Ascending aorta (tissue), 2 donors: ENCODE results near the gene DROSHA. TPM values are rescaled to one million over a fixed set of nuclear protein-coding genes. Genes with fewer than 3 reads are reported as not detected.

Experiments
- DNase-seq, 2 donors: peaks; one replicate each; pipeline ENCODE4 v3.0.0-alpha.2; 2019; ENCODE audit warnings: low spot score in 2 of 2
- H3K27ac ChIP-seq, 2 donors: fragments of 200-600 bp; sonication (generic); one replicate each; pipeline ENCODE4 v1.5.1; 2016 to 2017; ENCODE audit warnings: mild to moderate bottlenecking in 1 of 2
- H3K27me3 ChIP-seq: fragments of 200-600 bp; sonication (generic); one replicate; pipeline ENCODE4 v1.5.1; 2017
- H3K36me3 ChIP-seq, 2 donors: fragments of 200-600 bp; sonication (generic); one replicate each; pipeline ENCODE4 v1.5.1; 2016
- H3K4me1 ChIP-seq, 2 donors: fragments of 200-600 bp; sonication (generic); one replicate each; pipeline ENCODE4 v1.5.1; 2016 to 2017; ENCODE audit warnings: mild to moderate bottlenecking in 1 of 2
- H3K4me3 ChIP-seq, 2 donors: fragments of 200-600 bp; sonication (generic); one replicate each; pipeline ENCODE4 v1.5.1; 2016 to 2017; ENCODE audit warnings: mild to moderate bottlenecking in 1 of 2
- H3K9me3 ChIP-seq, 2 donors: fragments of 200-600 bp; sonication (generic); one replicate each; pipeline ENCODE4 v1.5.1; 2016
- intact Hi-C: fragments of 100-400 bp; cut with DNase I; formaldehyde crosslinking; loops from one replicate; pipeline ENCODE4 v1.15.1; 2023
- total RNA-seq: library from RNA; depleted of rRNA; stranded (reverse); fragments of >200 nt; gene quantifications from one replicate; pipeline ENCODE4 v1.1.0, GENCODE V29; 2016
- TF ChIP-seq, protein P1 (sequence below), 3 experiments: fragments of 200-600 bp in 2 of 3; fragments of 450-650 bp in 1 of 3; sonication (generic) in 2 of 3; IDR thresholded peaks; one replicate each; pipeline ENCODE4 v1.5.1; 2016 to 2019; ENCODE audit warnings: antibody characterized with exemption in 3 of 3, mild to moderate bottlenecking in 1 of 3, moderate library complexity in 1 of 3

DROSHA gene
- total RNA-seq, 1 donor from 2014 or later = 54.9 TPM

DNA sequence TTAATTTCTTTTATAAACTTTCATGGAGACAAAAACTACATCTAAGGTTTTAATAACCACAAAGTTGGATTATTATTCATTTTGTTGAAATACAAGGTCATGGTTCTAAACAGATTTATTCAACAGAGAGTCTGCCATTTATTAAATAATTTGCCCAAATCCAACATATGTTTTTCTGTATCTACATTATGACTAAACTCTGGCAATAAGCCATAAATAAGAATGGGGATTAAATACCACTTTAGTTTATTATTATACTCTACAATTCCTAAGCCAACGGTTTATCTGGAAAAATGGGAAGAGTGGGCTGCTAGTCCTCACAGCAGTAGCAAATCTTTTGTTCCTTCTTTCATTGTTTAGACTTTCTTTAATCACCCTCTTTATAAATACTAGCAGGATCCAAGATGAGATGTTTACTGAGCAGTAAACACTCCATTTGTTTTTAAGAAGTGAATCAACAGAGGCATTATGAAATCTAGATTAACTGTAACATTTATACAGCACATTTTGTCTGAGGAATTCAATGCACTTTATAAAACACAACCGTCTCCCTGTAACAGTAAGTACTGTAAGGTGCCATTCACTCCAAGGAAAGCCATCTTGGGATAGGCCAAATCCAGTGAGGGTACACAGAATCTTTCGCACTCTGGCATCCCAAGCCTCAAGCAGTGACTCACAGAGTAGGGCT is 89.7 kb downstream of the DROSHA start:
- TF ChIP-seq, protein P1, sequence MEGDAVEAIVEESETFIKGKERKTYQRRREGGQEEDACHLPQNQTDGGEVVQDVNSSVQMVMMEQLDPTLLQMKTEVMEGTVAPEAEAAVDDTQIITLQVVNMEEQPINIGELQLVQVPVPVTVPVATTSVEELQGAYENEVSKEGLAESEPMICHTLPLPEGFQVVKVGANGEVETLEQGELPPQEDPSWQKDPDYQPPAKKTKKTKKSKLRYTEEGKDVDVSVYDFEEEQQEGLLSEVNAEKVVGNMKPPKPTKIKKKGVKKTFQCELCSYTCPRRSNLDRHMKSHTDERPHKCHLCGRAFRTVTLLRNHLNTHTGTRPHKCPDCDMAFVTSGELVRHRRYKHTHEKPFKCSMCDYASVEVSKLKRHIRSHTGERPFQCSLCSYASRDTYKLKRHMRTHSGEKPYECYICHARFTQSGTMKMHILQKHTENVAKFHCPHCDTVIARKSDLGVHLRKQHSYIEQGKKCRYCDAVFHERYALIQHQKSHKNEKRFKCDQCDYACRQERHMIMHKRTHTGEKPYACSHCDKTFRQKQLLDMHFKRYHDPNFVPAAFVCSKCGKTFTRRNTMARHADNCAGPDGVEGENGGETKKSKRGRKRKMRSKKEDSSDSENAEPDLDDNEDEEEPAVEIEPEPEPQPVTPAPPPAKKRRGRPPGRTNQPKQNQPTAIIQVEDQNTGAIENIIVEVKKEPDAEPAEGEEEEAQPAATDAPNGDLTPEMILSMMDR (IDR thresholded peaks at IDR 0.05) = no peak
- H3K36me3 ChIP-seq = peaks cover 7 to 19% of the 10 kb centered on the region in 2 donors
- H3K4me3 ChIP-seq = no peak overlapping the region
- intact Hi-C loops = no loop called here
- H3K27ac ChIP-seq = no peak overlapping the region
- DNase-seq = no peak
- H3K27me3 ChIP-seq = no peaks in the 10 kb centered on the region
- no peaks in the 10 kb centered on the region for H3K9me3 ChIP-seq
- H3K4me1 ChIP-seq = no peaks in the 10 kb centered on the region

DNA sequence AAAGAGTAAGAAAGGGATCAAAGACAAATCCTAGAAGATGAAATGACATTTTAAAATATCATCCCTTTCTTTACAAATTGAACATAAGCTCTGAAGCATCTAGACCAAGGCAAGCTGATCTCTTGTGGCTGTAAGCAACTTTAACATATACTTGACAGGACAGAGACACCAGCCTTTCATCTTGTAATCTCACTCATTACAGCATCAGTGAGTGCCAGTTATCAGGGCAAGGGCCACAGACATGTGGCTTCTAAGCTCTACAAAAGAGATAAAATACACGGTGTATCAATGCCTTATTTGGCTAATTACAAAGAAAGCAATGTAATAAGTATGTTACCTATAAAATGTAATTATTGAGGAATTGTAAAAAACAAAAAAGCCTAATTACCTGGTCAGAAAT is 95.0 kb downstream of the DROSHA start:
- no peak overlapping the region for H3K27ac ChIP-seq
- no peaks in the 10 kb centered on the region for H3K9me3 ChIP-seq
- no peaks in the 10 kb centered on the region for H3K27me3 ChIP-seq
- no peak for DNase-seq
- no peak overlapping the region for H3K4me3 ChIP-seq
- H3K36me3 ChIP-seq = peaks cover 10 to 24% of the 10 kb centered on the region in 2 donors
- intact Hi-C loops = no loop called here
- H3K4me1 ChIP-seq = no peaks in the 10 kb centered on the region
- TF ChIP-seq, protein P1 (IDR thresholded peaks at IDR 0.05) = no peak

DNA sequence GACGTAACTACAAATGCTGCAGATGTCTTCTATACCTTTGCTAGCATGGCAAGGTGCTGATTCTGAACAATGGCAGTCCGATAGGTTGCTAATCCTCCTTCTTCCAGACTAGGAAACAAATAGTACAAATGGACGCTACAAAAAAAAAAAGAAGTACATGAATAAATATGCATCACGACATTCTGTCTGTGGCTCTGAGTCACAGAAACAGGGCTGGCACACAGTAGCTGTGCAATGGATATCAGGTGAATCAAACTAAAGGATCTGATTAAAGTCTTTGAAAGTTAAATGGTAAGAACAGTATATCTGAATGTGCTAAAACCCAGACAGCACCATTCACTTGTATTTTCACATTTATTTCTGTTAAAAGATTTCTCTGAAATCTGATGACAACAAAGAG is 96.2 kb downstream of the DROSHA start:
- no peaks in the 10 kb centered on the region for H3K9me3 ChIP-seq

DNA sequence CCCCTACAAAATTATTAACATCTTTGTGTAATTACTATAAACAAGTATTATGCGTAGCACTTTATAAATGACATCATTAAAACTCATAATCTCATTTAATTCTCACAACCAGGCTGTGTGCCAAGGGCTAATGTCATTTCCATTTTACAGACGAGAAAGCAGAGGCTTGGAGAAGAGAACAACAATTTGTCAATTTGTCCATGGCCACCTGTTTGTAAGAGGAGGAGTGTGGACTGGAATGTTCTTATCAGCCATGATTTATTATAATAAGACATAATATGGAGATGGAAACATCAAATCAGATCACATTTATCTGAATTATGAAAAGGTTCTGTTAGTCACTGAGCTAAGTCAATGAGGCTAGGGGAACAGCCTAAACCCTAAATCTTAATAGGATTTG is 97.0 kb downstream of the DROSHA start:
- Histone ChIP-seq H3K27ac (no peak overlapping the region), H3K36me3 (peaks cover 12 to 40% of the 10 kb centered on the region in 2 donors), H3K4me3 (no peak overlapping the region), H3K27me3 (no peaks in the 10 kb centered on the region), H3K9me3 (no peaks in the 10 kb centered on the region), H3K4me1 (no peaks in the 10 kb centered on the region)
- intact Hi-C loops = no loop called here
- TF ChIP-seq, protein P1 (IDR thresholded peaks at IDR 0.05) = no peak
- DNase-seq = no peak

More for the DNA sequence above, 96.2 kb downstream of the DROSHA start:
- Histone ChIP-seq H3K36me3 (peaks cover 12 to 33% of the 10 kb centered on the region in 2 donors), H3K4me1 (no peaks in the 10 kb centered on the region), H3K27me3 (no peaks in the 10 kb centered on the region), H3K27ac (no peak overlapping the region), H3K4me3 (no peak overlapping the region)
- DNase-seq = no peak
- TF ChIP-seq, protein P1 (IDR thresholded peaks at IDR 0.05) = no peak
- intact Hi-C loops = no loop called here

DNA sequence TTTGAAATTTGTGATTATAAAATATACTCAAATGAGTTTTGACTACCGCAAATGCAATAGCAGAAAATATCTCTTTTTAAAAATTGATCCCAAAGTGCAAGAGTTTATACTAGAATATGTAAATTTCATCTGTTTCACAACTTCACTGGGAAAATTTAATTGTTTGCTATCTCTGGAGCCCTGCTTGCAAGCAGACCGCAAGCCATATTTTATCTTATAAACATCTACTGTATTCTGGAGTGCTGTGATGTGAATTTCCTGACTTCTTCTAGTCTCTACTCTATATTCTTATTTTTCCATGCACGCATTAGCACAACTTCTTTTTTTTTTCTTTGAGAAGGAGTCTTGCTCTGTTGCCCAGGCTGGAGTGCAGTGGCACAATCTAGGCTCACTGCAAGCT is 98.7 kb downstream of the DROSHA start:
- no peak overlapping the region for H3K27ac ChIP-seq
- TF ChIP-seq, protein P1 (IDR thresholded peaks at IDR 0.05) = no peak
- no peaks in the 10 kb centered on the region for H3K9me3 ChIP-seq
- H3K36me3 ChIP-seq = peaks cover 18 to 49% of the 10 kb centered on the region in 2 donors
- intact Hi-C loops = no loop called here
- H3K4me3 ChIP-seq = no peak overlapping the region
- H3K27me3 ChIP-seq = no peaks in the 10 kb centered on the region
- no peaks in the 10 kb centered on the region for H3K4me1 ChIP-seq
- no peak for DNase-seq
